ENCODE data around the gene RHBDL2. TPM values are rescaled to one million over a fixed set of nuclear protein-coding genes. Genes with fewer than 3 reads are reported as not detected.

The RHBDL2 gene
- total and polyA plus RNA-seq, 9 of the 15 experiments (the other 6 are each of a cell fraction or from before 2014, with no cell fraction given), result not detected

DNA sequence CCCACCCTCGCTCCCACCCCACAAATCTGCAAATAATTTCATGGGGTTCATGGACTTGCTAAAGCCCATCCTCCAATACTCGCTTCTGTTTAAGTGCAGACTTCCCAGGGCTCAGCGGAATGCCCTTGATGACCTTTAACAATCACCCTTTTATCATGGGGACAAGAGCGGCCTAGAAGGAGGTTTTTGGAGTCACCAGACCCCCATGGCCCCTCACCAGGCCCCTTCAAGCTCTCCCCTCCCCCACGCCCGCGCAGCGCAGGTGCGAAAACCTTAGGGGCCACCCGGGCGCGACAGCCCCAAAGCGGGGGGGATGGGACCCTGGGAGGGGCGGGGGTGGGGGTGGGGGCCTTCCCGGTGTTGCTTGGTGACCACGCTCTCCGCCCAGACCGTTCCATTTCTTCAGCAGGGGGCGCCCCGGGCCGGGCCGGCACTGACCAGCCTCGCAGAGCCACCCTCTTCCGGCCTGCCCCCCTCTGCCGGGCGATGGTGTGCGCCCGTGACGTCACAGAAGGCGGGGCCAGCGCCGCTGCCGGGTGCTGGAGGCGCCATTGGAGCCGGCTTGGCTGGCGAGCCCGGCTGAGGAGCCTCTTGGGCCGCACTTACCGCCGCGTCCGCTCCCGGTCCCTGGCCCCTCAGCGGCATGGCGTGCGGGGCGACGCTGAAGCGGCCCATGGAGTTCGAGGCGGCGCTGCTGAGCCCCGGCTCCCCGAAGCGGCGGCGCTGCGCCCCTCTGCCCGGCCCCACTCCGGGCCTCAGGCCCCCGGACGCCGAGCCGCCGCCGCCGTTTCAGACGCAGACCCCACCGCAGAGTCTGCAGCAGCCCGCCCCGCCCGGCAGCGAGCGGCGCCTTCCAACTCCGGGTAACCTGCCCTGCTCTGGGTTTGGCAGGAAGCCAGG lies 49.4 kb upstream of the RHBDL2 start, which contains the start of gene AKIRIN1 (continued):
- TF ChIP-seq RBM22 (IDR thresholded peaks at IDR 0.05; ENCODE audit: low read depth, low read length, poor library complexity, severe bottlenecking) (peak; percentile 42), GTF2E2 (tag; IDR thresholded peaks at IDR 0.05) (peak; percentile 88; the same call in 1 of the 2 replicates), GTF2F1 (IDR thresholded peaks at IDR 0.05; ENCODE audit: low read depth, low read length) (peak; percentile 57; the same call in 1 of the 2 replicates), ZNF354B (CRISPR knock-in tag; IDR thresholded peaks at IDR 0.05) (no peak), TRIM24 (IDR thresholded peaks at IDR 0.05) (0 out of 4 replicates have a peak, but pooled peaks of 1 of the 2 experiments have one; percentile 45), ZNF263 (CRISPR knock-in tag; IDR thresholded peaks at IDR 0.05; ENCODE audit: borderline replicate concordance) (no peak), TARDBP (IDR thresholded peaks at IDR 0.05) (no peak), ZBTB8A (IDR thresholded peaks at IDR 0.05; ENCODE audit: partially characterized antibody) (no peak), MBD1 (CRISPR knock-in tag; IDR thresholded peaks at IDR 0.05) (no peak), PHF20 (IDR thresholded peaks at IDR 0.05; ENCODE audit: partially characterized antibody) (no peak), POLR3A (IDR thresholded peaks at IDR 0.05; ENCODE audit: borderline replicate concordance, extremely low read depth, insufficient read depth, insufficient read length) (no peak), ELF2 (CRISPR knock-in tag; IDR thresholded peaks at IDR 0.05) (peak; percentile 75; the same call in 1 of the 2 replicates), ILF3 (IDR thresholded peaks at IDR 0.05; ENCODE audit: borderline replicate concordance) (peak; percentile 49; the same call in 1 of the 2 replicates), TCFL5 (CRISPR knock-in tag; conservative IDR thresholded peaks at IDR 0.05) (no peak), ETS1 (conservative IDR thresholded peaks at IDR 0.05; ENCODE audit: control insufficient read depth, low read depth, low read length) (peak; percentile 72; the same call in 1 of the 2 replicates), ZNF224 (CRISPR knock-in tag; IDR thresholded peaks at IDR 0.05) (0 out of 2 replicates have a peak, but pooled peaks have one; percentile 24), FOXP1 (CRISPR knock-in tag; IDR thresholded peaks at IDR 0.05) (0 out of 2 replicates have a peak, but pooled peaks have one; percentile 35), BHLHE40 (IDR thresholded peaks at IDR 0.05; ENCODE audit: low read length) (peak; percentile 97), DMBX1 (CRISPR knock-in tag; IDR thresholded peaks at IDR 0.05; ENCODE audit: borderline replicate concordance) (no peak), SRSF1 (IDR thresholded peaks at IDR 0.05; ENCODE audit: low read depth, low read length) (no peak), ILK (tag; IDR thresholded peaks at IDR 0.05; ENCODE audit: borderline replicate concordance, low read depth) (no peak), SRSF9 (IDR thresholded peaks at IDR 0.05; ENCODE audit: borderline replicate concordance, low read depth, low read length) (no peak)

Data from K562 (cell line).